ENCODE results near the gene ELAVL1.
"Not testable (repeated sequence)": the region's sequence is repeated elsewhere in the genome, so short reads cannot be mapped to it uniquely, and the experiment has no call there.

ELAVL1 gene

GRCh38 chr19:7932930-7933300, 72.5 kb downstream of the ELAVL1 start:
- no peak for DNase-seq

- DNase-seq, result no peak
Observed at GRCh38 chr19:7932276-7932929, 73.0 kb downstream of the ELAVL1 start.

- no peak for DNase-seq
Observed at GRCh38 chr19:7931221-7932061, 74.0 kb downstream of the ELAVL1 start.

GRCh38 chr19:7930765-7931164, 74.7 kb downstream of the ELAVL1 start:
- DNase-seq, result no peak

- not testable (repeated sequence) for DNase-seq
Observed at GRCh38 chr19:7930030-7930429, 75.4 kb downstream of the ELAVL1 start.

- DNase-seq, result no peak
Observed at GRCh38 chr19:7928741-7929701, 76.4 kb downstream of the ELAVL1 start.

- no peak for DNase-seq
Observed at GRCh38 chr19:7928334-7928706, 77.1 kb downstream of the ELAVL1 start.

GRCh38 chr19:7927605-7928333, 77.7 kb downstream of the ELAVL1 start:
- DNase-seq, result no peak

- DNase-seq, result no peak
Observed at GRCh38 chr19:7926727-7927604, 78.5 kb downstream of the ELAVL1 start.

- no peak for DNase-seq
Observed at GRCh38 chr19:7926021-7926726, 79.3 kb downstream of the ELAVL1 start, which contains the start of gene CTXN1. Gene CTXN1, minus strand, starts transcription at chr19:7926135. Its CDS starts 597 bp downstream, at chr19:7925538.

GRCh38 chr19:7925171-7925851, 80.1 kb downstream of the ELAVL1 start:
- no peak for DNase-seq

GRCh38 chr19:7924651-7925170, 80.7 kb downstream of the ELAVL1 start:
- no peak for DNase-seq

- no peak for DNase-seq
Observed at GRCh38 chr19:7924241-7924640, 81.2 kb downstream of the ELAVL1 start.

- no peak for DNase-seq
Observed at GRCh38 chr19:7923295-7924191, 81.9 kb downstream of the ELAVL1 start.

GRCh38 chr19:7922836-7923195, 82.6 kb downstream of the ELAVL1 start:
- no peak for DNase-seq

GRCh38 chr19:7921967-7922835, 83.2 kb downstream of the ELAVL1 start:
- no peak for DNase-seq

GRCh38 chr19:7921302-7921966, 84.0 kb downstream of the ELAVL1 start:
- no peak for DNase-seq
